ENCODE measurements around the gene REXO4. TPM values are rescaled to one million over a fixed set of nuclear protein-coding genes. Genes with fewer than 3 reads are reported as not detected.

REXO4 gene
- total RNA-seq, 4 donors from 2014 or later: 21.5 to 26.0 (median 21.7) TPM

GRCh38 chr9:133375116-133375723, 42.6 kb downstream of the REXO4 start:
- WGBS, 2 donors: 0% methylated on average over 3 to 4 of the region's 39 CpGs
- intact Hi-C loops (cut with DNase I): no loop called here
- DNase-seq: no peak
- Histone ChIP-seq H3K4me3 (peak overlapping the region; percentile 87 to 100 (median 94)), H3K4me1 (peaks cover 29 to 90% (median 48%) of the 10 kb centered on the region in 3 donors), H3K9me3 (no peaks in the 10 kb centered on the region), H3K36me3 (peaks cover 0 to 24% (median 0%) of the 10 kb centered on the region in 3 donors), H3K27ac (peak overlapping the region; percentile 92 to 99 (median 96)), H3K27me3 (no peaks in the 10 kb centered on the region)
- TF ChIP-seq POLR2A (IDR thresholded peaks at IDR 0.05): no peak
- TF ChIP-seq CTCF (IDR thresholded peaks at IDR 0.05): no peak

- Histone ChIP-seq H3K36me3 (peaks cover 0 to 30% (median 0%) of the 10 kb centered on the region in 3 donors), H3K4me3 (peak overlapping the region; percentile 87 to 100 (median 94)), H3K4me1 (peaks cover 34 to 92% (median 53%) of the 10 kb centered on the region in 3 donors), H3K27ac (peak overlapping the region; percentile 92 to 99 (median 96)), H3K9me3 (no peaks in the 10 kb centered on the region), H3K27me3 (no peaks in the 10 kb centered on the region)
- TF ChIP-seq CTCF (IDR thresholded peaks at IDR 0.05) (no peak), POLR2A (IDR thresholded peaks at IDR 0.05) (no peak)
- no peak for DNase-seq
- intact Hi-C loops (cut with DNase I): no loop called here
- 5 to 10% methylated on average over 12 of the region's 12 CpGs for WGBS, 2 donors
Measured at GRCh38 chr9:133374612-133375115, 43.1 kb downstream of the REXO4 start.

- intact Hi-C loops (cut with DNase I): no loop called here
- H3K36me3 ChIP-seq: peaks cover 3 to 40% (median 4%) of the 10 kb centered on the region in 3 donors
- no peak for DNase-seq
- 47 to 59% methylated on average over 3 to 6 of the region's 7 CpGs for whole genome bisulfite sequencing, 2 donors
- peak overlapping the region; percentile 8 to 63 (median 44) for H3K27ac ChIP-seq
- peaks cover 46 to 92% (median 72%) of the 10 kb centered on the region in 3 donors for H3K4me1 ChIP-seq
- TF ChIP-seq CTCF (IDR thresholded peaks at IDR 0.05): no peak
- TF ChIP-seq POLR2A (IDR thresholded peaks at IDR 0.05): no peak
- H3K4me3 ChIP-seq: peak overlapping the region in 1 of 4 donors; percentile 12
- no peaks in the 10 kb centered on the region for H3K9me3 ChIP-seq
- H3K27me3 ChIP-seq: no peaks in the 10 kb centered on the region
Measured at GRCh38 chr9:133372144-133372543, 45.7 kb downstream of the REXO4 start.

GRCh38 chr9:133371261-133371711, 46.5 kb downstream of the REXO4 start:
- no peak for DNase-seq
- Histone ChIP-seq H3K27ac (peak overlapping the region; percentile 36 to 63 (median 46)), H3K36me3 (peaks cover 11 to 49% (median 12%) of the 10 kb centered on the region in 3 donors), H3K27me3 (no peaks in the 10 kb centered on the region), H3K4me3 (peak overlapping the region in 1 of 4 donors; percentile 16), H3K9me3 (no peaks in the 10 kb centered on the region), H3K4me1 (peaks cover 46 to 92% (median 64%) of the 10 kb centered on the region in 3 donors)
- intact Hi-C loops (cut with DNase I): no loop called here
- 35 to 44% methylated on average over 12 of the region's 12 CpGs for WGBS, 2 donors
- TF ChIP-seq CTCF (IDR thresholded peaks at IDR 0.05): no peak
- no peak for TF ChIP-seq POLR2A (IDR thresholded peaks at IDR 0.05)

GRCh38 chr9:133370685-133371084, 47.1 kb downstream of the REXO4 start:
- intact Hi-C loops (cut with DNase I): no loop called here
- Histone ChIP-seq H3K27ac (peak overlapping the region in 3 of 4 donors; percentile 27 to 63 (median 54)), H3K4me3 (no peak overlapping the region), H3K36me3 (peaks cover 15 to 55% (median 17%) of the 10 kb centered on the region in 3 donors), H3K9me3 (no peaks in the 10 kb centered on the region), H3K27me3 (no peaks in the 10 kb centered on the region), H3K4me1 (peaks cover 47 to 97% (median 64%) of the 10 kb centered on the region in 3 donors)
- WGBS, 2 donors: 57 to 67% methylated on average over 7 to 9 of the region's 9 CpGs
- no peak for TF ChIP-seq CTCF (IDR thresholded peaks at IDR 0.05)
- TF ChIP-seq POLR2A (IDR thresholded peaks at IDR 0.05): no peak
- no peak for DNase-seq

Data from esophagus squamous epithelium (tissue), 5 donors.